Measurements from ENCODE around the gene SNX7. TPM values are rescaled to one million over a fixed set of nuclear protein-coding genes. Genes with fewer than 3 reads are reported as not detected.

Gene SNX7
- total RNA-seq, 1 donor from 2014 or later: 15.2 TPM

- Histone ChIP-seq H3K27me3 (ENCODE audit: low read depth) (no peaks in the 10 kb centered on the region), H3K9me3 (no peaks in the 10 kb centered on the region), H3K4me3 (no peak overlapping the region), H3K27ac (no peak overlapping the region), H3K4me1 (no peaks in the 10 kb centered on the region), H3K36me3 (no peaks in the 10 kb centered on the region)
- no peak for TF ChIP-seq CTCF (IDR thresholded peaks at IDR 0.05)
- ATAC-seq (no peak), DNase-seq (no peak)
- intact Hi-C loops (cut with DNase I): no loop called here
These were observed 78.2 kb downstream of the SNX7 start for GRCh38 chr1:98739762-98740161.

GRCh38 chr1:98741164-98741563, 79.6 kb downstream of the SNX7 start:
- ATAC-seq (no peak), DNase-seq (no peak)
- Histone ChIP-seq H3K9me3 (no peaks in the 10 kb centered on the region), H3K4me3 (no peak overlapping the region), H3K4me1 (no peaks in the 10 kb centered on the region), H3K27ac (no peak overlapping the region), H3K27me3 (ENCODE audit: low read depth) (no peaks in the 10 kb centered on the region), H3K36me3 (no peaks in the 10 kb centered on the region)
- intact Hi-C loops (cut with DNase I): no loop called here
- TF ChIP-seq CTCF (IDR thresholded peaks at IDR 0.05): no peak

- H3K27me3 ChIP-seq (ENCODE audit: low read depth): no peaks in the 10 kb centered on the region
- ATAC-seq (no peak), DNase-seq (no peak)
- TF ChIP-seq CTCF (IDR thresholded peaks at IDR 0.05): no peak
- no peaks in the 10 kb centered on the region for H3K36me3 ChIP-seq
- H3K4me3 ChIP-seq: no peak overlapping the region
- H3K27ac ChIP-seq: no peak overlapping the region
- intact Hi-C loops (cut with DNase I): no loop called here
- no peaks in the 10 kb centered on the region for H3K9me3 ChIP-seq
- H3K4me1 ChIP-seq: no peaks in the 10 kb centered on the region
These were observed 87.7 kb downstream of the SNX7 start for GRCh38 chr1:98749152-98749756.

GRCh38 chr1:98754176-98754575, 92.7 kb downstream of the SNX7 start:
- intact Hi-C loops (cut with DNase I): no loop called here
- ATAC-seq (no peak), DNase-seq (no peak)
- Histone ChIP-seq H3K4me1 (no peaks in the 10 kb centered on the region), H3K36me3 (no peaks in the 10 kb centered on the region), H3K27ac (no peak overlapping the region), H3K4me3 (no peak overlapping the region), H3K27me3 (ENCODE audit: low read depth) (no peaks in the 10 kb centered on the region), H3K9me3 (no peaks in the 10 kb centered on the region)
- TF ChIP-seq CTCF (IDR thresholded peaks at IDR 0.05): no peak

- ATAC-seq: no peak
- H3K27ac ChIP-seq: no peak overlapping the region
- no peaks in the 10 kb centered on the region for H3K27me3 ChIP-seq (ENCODE audit: low read depth)
- no peak for TF ChIP-seq CTCF (IDR thresholded peaks at IDR 0.05)
- H3K4me1 ChIP-seq: no peaks in the 10 kb centered on the region
- intact Hi-C loops (cut with DNase I): no loop called here
- DNase-seq: no peak
- H3K9me3 ChIP-seq: no peaks in the 10 kb centered on the region
- no peak overlapping the region for H3K4me3 ChIP-seq
- H3K36me3 ChIP-seq: no peaks in the 10 kb centered on the region
These were observed 99.8 kb downstream of the SNX7 start for GRCh38 chr1:98761219-98761865.
